IMR-90 (cell line): Measurements from ENCODE around the gene HINT3. TPM values are rescaled to one million over a fixed set of nuclear protein-coding genes. Genes with fewer than 3 reads are reported as not detected.

Experiments
- ATAC-seq: fragments of 200-7000 bp; cut with Tn5 transposase; 2 replicates; pipeline ENCODE4 v1.9.1; 2020; ENCODE audit warnings: low read depth, mild to moderate bottlenecking, moderate library complexity
- BruUV-seq: library from RNA; stranded (reverse); fragments of 400-500 nt; replicated peaks from 2 replicates; lab custom pipeline; 2021; lab: Mats Ljungman, UMichigan
- CTCF ChIA-PET: fragments of 300-600 bp; formaldehyde crosslinking; extraction: SDS; loops from one replicate; lab custom pipeline; 2021; ENCODE audit warnings: antibody characterized with exemption; lab: Yijun Ruan, JAX
- POLR2A ChIA-PET: fragments of 300-600 bp; sonication (Branson Sonifier 250); formaldehyde crosslinking; loops from one replicate; lab custom pipeline; 2022; ENCODE audit warnings: antibody characterized with exemption; ENCODE audit not compliant: unreplicated experiment; lab: Charles Lee
- DNase-seq: peaks from one replicate; pipeline ENCODE4 v3.0.0; 2013
- H2AFZ ChIP-seq: replicated peaks from 2 replicates; pipeline ENCODE3; 2013; ENCODE audit warnings: low read length, mild to moderate bottlenecking; ENCODE audit not compliant: poor library complexity
- H2AK5ac ChIP-seq: 2 replicates; pipeline ENCODE4 v1.6.1; 2013; ENCODE audit warnings: low read depth, low read length, inconsistent platforms
- H2AK9ac ChIP-seq: replicated peaks from 2 replicates; pipeline ENCODE3; 2013; ENCODE audit warnings: mild to moderate bottlenecking, low read depth, low read length, moderate library complexity; ENCODE audit not compliant: poor library complexity
- H2BK120ac ChIP-seq: 2 replicates; pipeline ENCODE4 v1.6.1; 2013; ENCODE audit warnings: low read depth, low read length, inconsistent platforms
- H2BK15ac ChIP-seq: 3 replicates; pipeline ENCODE4 v1.6.1; 2013; ENCODE audit warnings: low read depth, low read length, inconsistent platforms
- H2BK20ac ChIP-seq: 2 replicates; pipeline ENCODE4 v1.6.1; 2013; ENCODE audit warnings: low read depth, mild to moderate bottlenecking, inconsistent platforms, low read length, moderate library complexity
- H2BK5ac ChIP-seq: 2 replicates; pipeline ENCODE4 v1.6.1; 2013; ENCODE audit warnings: mild to moderate bottlenecking, low read depth, low read length, inconsistent platforms; ENCODE audit not compliant: poor library complexity, severe bottlenecking
- H3K14ac ChIP-seq: replicated peaks from 2 replicates; pipeline ENCODE4 v1.6.1; 2013; ENCODE audit warnings: low read depth, low read length, inconsistent platforms
- H3K18ac ChIP-seq: 2 replicates; pipeline ENCODE4 v1.6.1; 2013; ENCODE audit warnings: low read depth, low read length, control low read depth
- H3K23ac ChIP-seq: 2 replicates; pipeline ENCODE4 v1.6.1; 2013; ENCODE audit warnings: low read depth, low read length, inconsistent platforms
- H3K27ac ChIP-seq: 2 replicates; pipeline ENCODE4 v1.5.1; 2013; ENCODE audit warnings: mild to moderate bottlenecking, control low read depth, low read length; ENCODE audit not compliant: insufficient read depth
- H3K27me3 ChIP-seq: 2 replicates; pipeline ENCODE4 v1.6.1; 2013; ENCODE audit warnings: low read length; ENCODE audit not compliant: control insufficient read depth, insufficient read depth
- H3K36me3 ChIP-seq: 2 replicates; pipeline ENCODE4 v1.6.1; 2013; ENCODE audit warnings: low read length, mixed read lengths; ENCODE audit not compliant: control insufficient read depth, insufficient read depth
- H3K4ac ChIP-seq: 2 replicates; pipeline ENCODE4 v1.6.1; 2013; ENCODE audit warnings: low read depth, low read length, inconsistent platforms
- H3K4me1 ChIP-seq: 2 replicates; pipeline ENCODE4 v1.6.1; 2013; ENCODE audit warnings: low read length, mixed read lengths; ENCODE audit not compliant: control insufficient read depth, insufficient read depth
- H3K4me2 ChIP-seq: 2 replicates; pipeline ENCODE4 v1.6.1; 2013; ENCODE audit warnings: low read depth, mild to moderate bottlenecking, control low read depth, low read length, moderate library complexity
- H3K4me3 ChIP-seq: 2 replicates; pipeline ENCODE4 v1.5.1; 2013; ENCODE audit warnings: low read depth, mild to moderate bottlenecking, control low read depth, low read length, moderate library complexity; ENCODE audit not compliant: insufficient read depth
- H3K56ac ChIP-seq: 2 replicates; pipeline ENCODE4 v1.6.1; 2013; ENCODE audit warnings: low read length, inconsistent platforms; ENCODE audit not compliant: insufficient read depth; ENCODE audit errors: extremely low read depth
- H3K79me1 ChIP-seq, 2 experiments: 2 replicates each; pipeline ENCODE4 v1.6.1; 2013; ENCODE audit warnings: low read length in 2 of 2, inconsistent platforms in 1 of 2, low read depth in 1 of 2
- H3K9ac ChIP-seq: 2 replicates; pipeline ENCODE4 v1.6.1; 2013; ENCODE audit warnings: low read depth, low read length, control low read depth
- H3K9me1 ChIP-seq: 2 replicates; pipeline ENCODE4 v1.6.1; 2013; ENCODE audit warnings: low read length, inconsistent platforms; ENCODE audit not compliant: insufficient read depth
- H3K9me3 ChIP-seq: 2 replicates; pipeline ENCODE4 v1.6.1; 2013; ENCODE audit warnings: low read length; ENCODE audit not compliant: control insufficient read depth, insufficient read depth
- H4K20me1 ChIP-seq: 2 replicates; pipeline ENCODE4 v1.6.1; 2013; ENCODE audit warnings: low read length, inconsistent platforms; ENCODE audit not compliant: insufficient read depth
- H4K5ac ChIP-seq: 2 replicates; pipeline ENCODE4 v1.6.1; 2013; ENCODE audit warnings: mild to moderate bottlenecking, low read depth, low read length, control low read depth
- H4K8ac ChIP-seq, 2 experiments: 2 replicates each; pipeline ENCODE4 v1.6.1; 2013; ENCODE audit warnings: low read depth in 2 of 2, low read length in 2 of 2, control low read depth in 1 of 2, inconsistent platforms in 1 of 2
- H4K91ac ChIP-seq: 2 replicates; pipeline ENCODE4 v1.6.1; 2013; ENCODE audit warnings: low read depth, low read length, inconsistent platforms; ENCODE audit not compliant: insufficient read depth
- MAFK ChIP-seq: IDR thresholded peaks from 2 replicates; pipeline ENCODE4 v1.6.1; 2012; ENCODE audit warnings: low read depth, low read length, improper control_type of control experiment
- SMC3 ChIP-seq: fragments of 150-350 bp; IDR thresholded peaks from 2 replicates; pipeline ENCODE4 v1.6.1; 2016; ENCODE audit warnings: low read depth, mild to moderate bottlenecking, antibody characterized with exemption, low read length, moderate library complexity
- WGBS, 2 experiments: methylation state at CpG; one replicate each; pipeline versions ENCODE4 v1.1.5 to v1.1.7; 2013; ENCODE audit warnings: missing lambda C conversion rate in 2 of 2; ENCODE audit not compliant: insufficient read length in 1 of 2; ENCODE audit errors: extremely low coverage in 2 of 2; 5-methylcytosine and 5-hydroxymethylcytosine counted together
- dilution Hi-C: fragments of 300-500 bp; cut with HindIII; formaldehyde crosslinking; loops from one replicate; pipeline ENCODE4 v1.14.3; 2018; ENCODE audit warnings: low sequenced_read_pairs; ENCODE audit not compliant: unreplicated experiment
- in situ Hi-C: fragments of 300-500 bp; cut with MboI; formaldehyde crosslinking; loops from 3 replicates; pipeline ENCODE4 v1.14.3; 2019; ENCODE audit warnings: low sequenced_read_pairs, inconsistent platforms, mixed read lengths
- intact Hi-C: fragments of 100-400 bp; cut with micrococcal nuclease; formaldehyde crosslinking; loops from 2 replicates; pipeline ENCODE4 v1.10.0; 2022
- polyA plus RNA-seq, 3 experiments: library from polyadenylated mRNA; depleted of rRNA; stranded (reverse); fragments of >200 nt; gene quantifications; 2 replicates each; pipeline ENCODE4 v1.2.3, GENCODE V29; 2012; ENCODE audit warnings: low replicate concordance in 1 of 3
- total RNA-seq: library from RNA; depleted of rRNA; stranded (reverse); fragments of >200 nt; gene quantifications from 2 replicates; pipeline ENCODE4 v1.2.3, GENCODE V29; 2012

HINT3 gene
- total and polyA plus RNA-seq, 2 of the 4 experiments (the other 2 are of a cell fraction), result 3.4 to 6.5 TPM

DNA sequence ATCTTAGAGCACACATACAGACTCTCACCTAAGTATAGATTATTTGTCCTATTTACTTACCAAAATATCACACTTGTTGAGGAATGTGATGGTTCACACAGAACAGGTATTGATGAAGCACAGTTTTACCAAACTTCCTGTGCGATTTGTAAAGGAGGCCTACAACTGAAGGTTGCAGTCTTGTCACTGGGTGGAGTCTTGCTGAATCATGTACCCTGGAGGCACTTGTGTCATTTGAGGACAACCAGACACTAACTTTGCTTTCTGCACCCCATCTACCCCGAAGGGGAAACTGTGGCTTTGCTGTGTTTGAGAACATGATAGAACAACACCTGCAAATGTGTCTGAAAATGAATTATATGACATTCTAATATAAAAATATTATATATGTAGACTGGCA lies 32.4 kb upstream of the HINT3 start:
- Histone ChIP-seq H2AFZ (no peak overlapping the region), H3K18ac (no peak overlapping the region), H4K91ac (no peak overlapping the region; the same call in 1 of the 2 replicates), H2BK15ac (0 out of 3 replicates have a peak overlapping the region, but pooled peaks have one; percentile 66), H3K9me1 (peaks cover 19% of the 10 kb centered on the region), H3K23ac (no peak overlapping the region), H3K27me3 (no peaks in the 10 kb centered on the region), H3K79me1 (no peaks in the 10 kb centered on the region), H3K14ac (0 out of 2 replicates have a peak overlapping the region, but pooled peaks have one; percentile 45), H3K4me2 (no peak overlapping the region), H2BK20ac (0 out of 2 replicates have a peak overlapping the region, but pooled peaks have one; percentile 10), H3K27ac (no peak overlapping the region), H3K36me3 (peaks cover 30% of the 10 kb centered on the region), H2BK120ac (no peak overlapping the region), H2AK5ac (0 out of 2 replicates have a peak overlapping the region, but pooled peaks have one; percentile 69), H4K20me1 (no peaks in the 10 kb centered on the region), H3K9ac (no peak overlapping the region), H3K4me1 (peaks cover 1% of the 10 kb centered on the region), H3K4ac (no peak overlapping the region; the same call in 1 of the 2 replicates), H3K9me3 (no peaks in the 10 kb centered on the region), H3K4me3 (no peak overlapping the region), H2AK9ac (no peak overlapping the region), H4K5ac (no peak overlapping the region; the same call in 1 of the 2 replicates), H2BK5ac (no peak overlapping the region), H3K56ac (no peak overlapping the region), H4K8ac (0 out of 4 replicates have a peak overlapping the region, but pooled peaks of 1 of the 2 experiments have one; percentile 21)
- intact Hi-C loops (no loop called here), dilution Hi-C loops (no loop called here), in situ Hi-C loops (no loop called here)
- ChIA-PET POLR2A (no interaction called here), CTCF (interaction anchor here (1.1 to 1.3 kb wide), 2 partner anchors 33 to 104 kb away, joined by 3 read pairs; no protein-coding TSS in a partner anchor)
- ATAC-seq (no peak), DNase-seq (no peak)
- no peak for TF ChIP-seq MAFK
- TF ChIP-seq SMC3, result no peak
- BruUV-seq, result no TSS peak
- WGBS, 2 experiments, result no CpG with 5 or more reads among the region's 2 CpGs
